ENCODE data around the gene COMMD10. TPM values are rescaled to one million over a fixed set of nuclear protein-coding genes. Genes with fewer than 3 reads are reported as not detected.

Gene COMMD10
- total and polyA plus RNA-seq, 12 donors = 20.0 to 69.4 (median 35.0) TPM

- intact Hi-C loops (cut with DNase I) = no loop called here
- H3K9me3 ChIP-seq (replicated peaks in 1 of 3) = no peaks in the 10 kb centered on the region
- no peaks in the 10 kb centered on the region for H3K36me3 ChIP-seq (replicated peaks in 1 of 2)
- no peak overlapping the region for H3K4me3 ChIP-seq
- WGBS, 4 donors = 72 to 90% (median 85%) methylated on average over 3 of the region's 3 CpGs
- TF ChIP-seq POLR2A (IDR thresholded peaks at IDR 0.05) = no peak
- no peak for TF ChIP-seq CTCF (IDR thresholded peaks at IDR 0.05)
- H3K27ac ChIP-seq = no peak overlapping the region
- no peaks in the 10 kb centered on the region for H3K4me1 ChIP-seq (replicated peaks in 1 of 2)
- no peak for DNase-seq
- H3K27me3 ChIP-seq = no peaks in the 10 kb centered on the region
Observed at GRCh38 chr5:116046261-116046660, 38.6 kb upstream of the COMMD10 start.

GRCh38 chr5:116046823-116047222 is 38.0 kb upstream of the COMMD10 start:
- TF ChIP-seq POLR2A (IDR thresholded peaks at IDR 0.05) = no peak
- TF ChIP-seq CTCF (IDR thresholded peaks at IDR 0.05) = no peak
- DNase-seq = no peak
- 74 to 86% (median 85%) methylated on average over 2 of the region's 2 CpGs for WGBS, 4 donors
- intact Hi-C loops (cut with DNase I) = no loop called here
- H3K27ac ChIP-seq = no peak overlapping the region
- H3K36me3 ChIP-seq (replicated peaks in 1 of 2) = no peaks in the 10 kb centered on the region
- H3K9me3 ChIP-seq (replicated peaks in 1 of 3) = no peaks in the 10 kb centered on the region
- H3K4me3 ChIP-seq = no peak overlapping the region
- no peaks in the 10 kb centered on the region for H3K27me3 ChIP-seq
- no peaks in the 10 kb centered on the region for H3K4me1 ChIP-seq (replicated peaks in 1 of 2)

GRCh38 chr5:116058346-116058936 is 26.4 kb upstream of the COMMD10 start:
- no peaks in the 10 kb centered on the region for H3K4me1 ChIP-seq (replicated peaks in 1 of 2)
- H3K4me3 ChIP-seq = no peak overlapping the region
- TF ChIP-seq CTCF (IDR thresholded peaks at IDR 0.05) = no peak
- no peak for TF ChIP-seq POLR2A (IDR thresholded peaks at IDR 0.05)
- H3K27me3 ChIP-seq = no peaks in the 10 kb centered on the region
- DNase-seq = no peak
- no peaks in the 10 kb centered on the region for H3K36me3 ChIP-seq (replicated peaks in 1 of 2)
- WGBS, 4 donors = 77 to 83% (median 80%) methylated on average over 13 of the region's 13 CpGs
- no peaks in the 10 kb centered on the region for H3K9me3 ChIP-seq (replicated peaks in 1 of 3)
- H3K27ac ChIP-seq = no peak overlapping the region
- intact Hi-C loops (cut with DNase I) = no loop called here

GRCh38 chr5:116062352-116062751 is 22.5 kb upstream of the COMMD10 start:
- Histone ChIP-seq H3K36me3 (replicated peaks in 1 of 2) (no peaks in the 10 kb centered on the region), H3K4me1 (replicated peaks in 1 of 2) (no peaks in the 10 kb centered on the region), H3K4me3 (no peak overlapping the region), H3K9me3 (replicated peaks in 1 of 3) (no peaks in the 10 kb centered on the region), H3K27me3 (peaks cover 6% of the 10 kb centered on the region), H3K27ac (no peak overlapping the region)
- DNase-seq = no peak
- TF ChIP-seq CTCF (IDR thresholded peaks at IDR 0.05) (no peak), POLR2A (IDR thresholded peaks at IDR 0.05) (no peak)
- intact Hi-C loops (cut with DNase I) = loop anchor here in 1 of 2 donors (10.0 kb wide), 1 partner anchor 168 kb away; no protein-coding TSS in a partner anchor
- 81 to 91% (median 87%) methylated on average over 2 of the region's 2 CpGs for WGBS, 4 donors

Data from adrenal gland (tissue), 12 donors.